A549 treated with Hydrocortisone at 1 μM for 4 hours (cell line): ENCODE data around the gene ASXL1. TPM values are rescaled to one million over a fixed set of nuclear protein-coding genes. Genes with fewer than 3 reads are reported as not detected.

Experiments
- total RNA-seq: library from RNA; stranded (reverse); fragments of 200-300 nt; extraction: Qiagen RNA extraction; gene quantifications from 5 replicates; pipeline ENCODE4 v1.2.3, GENCODE V29; 2022

Gene ASXL1
- 30.9 to 33.2 TPM (median 32.4 TPM) in 5 replicates for total RNA-seq

DNA sequence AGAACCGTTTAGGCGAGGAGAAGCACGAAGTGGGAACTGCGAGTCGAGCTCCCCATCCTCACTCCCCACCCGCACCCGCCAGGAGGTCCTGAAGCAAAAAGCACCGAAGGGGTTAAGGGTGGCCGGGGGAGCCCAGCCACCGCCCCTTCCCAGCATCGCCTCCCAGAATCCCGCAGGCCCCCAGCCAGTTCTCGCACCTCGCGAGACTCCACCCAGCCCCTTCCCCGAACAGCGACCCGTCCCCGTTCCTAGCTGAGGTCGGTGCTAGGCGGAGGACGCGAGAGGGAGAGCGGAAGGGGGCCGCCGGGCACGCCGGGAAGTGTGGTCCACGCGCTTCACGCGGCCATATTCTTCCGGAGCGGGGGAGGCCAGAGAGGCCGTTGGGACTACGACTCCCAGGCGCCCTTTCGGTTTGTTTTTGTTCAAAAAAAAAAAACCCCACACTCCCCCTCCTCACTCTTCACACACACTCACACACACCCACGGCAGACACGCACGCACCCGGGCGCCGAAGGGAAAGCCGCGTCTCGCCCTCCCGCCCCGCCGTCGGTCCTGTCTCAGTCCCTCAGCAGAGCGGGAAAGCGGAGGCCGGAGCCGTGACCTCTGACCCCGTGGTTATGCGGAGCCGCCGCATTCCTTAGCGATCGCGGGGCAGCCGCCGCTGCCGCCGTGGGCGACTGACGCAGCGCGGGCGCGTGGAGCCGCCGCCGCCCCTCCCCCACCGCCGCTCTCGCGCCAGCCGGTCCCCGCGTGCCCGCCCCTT lies at the start of gene ASXL1:
Gene ASXL1, plus strand, starts transcription at position 463 of the 763 bp plus-strand sequence. CDS start 445 bp downstream, outside the sequence.

Other genes starting within 250 kb of the ASXL1 start
- gene TM9SF4, start 248.6 kb upstream of the ASXL1 start, total RNA-seq, result 33.5 to 41.8 TPM (median 37.5 TPM) in 5 replicates
- 15.7 to 18.7 TPM (median 16.0 TPM) in 5 replicates for gene PLAGL2, start 150.6 kb upstream of the ASXL1 start, total RNA-seq
- 39.7 to 49.4 TPM (median 45.1 TPM) in 5 replicates for gene POFUT1, start 150.5 kb upstream of the ASXL1 start, total RNA-seq
- 20.9 to 30.3 TPM (median 24.6 TPM) in 5 replicates for gene KIF3B, start 80.7 kb upstream of the ASXL1 start, total RNA-seq
- 9.4 to 13.9 TPM (median 11.8 TPM) in 5 replicates for gene NOL4L, start 227.0 kb downstream of the ASXL1 start, total RNA-seq